Left ventricle myocardium inferior (tissue), 1 donor: Measurements from ENCODE around the gene GPR158. TPM values are rescaled to one million over a fixed set of nuclear protein-coding genes. Genes with fewer than 3 reads are reported as not detected.

ENCODE experiments used
- DNase-seq: peaks from one replicate; pipeline ENCODE4 v3.0.0-alpha.2; 2020
- H3K27ac ChIP-seq: fragments of 200-600 bp; replicated peaks from 2 replicates; pipeline ENCODE4 v1.8.0; 2021
- H3K27me3 ChIP-seq: fragments of 200-600 bp; 2 replicates; pipeline ENCODE4 v1.8.0; 2021; ENCODE audit warnings: low read depth
- H3K36me3 ChIP-seq: fragments of 200-600 bp; 2 replicates; pipeline ENCODE4 v1.8.0; 2021
- H3K4me1 ChIP-seq: fragments of 200-600 bp; 2 replicates; pipeline ENCODE4 v1.8.0; 2021
- H3K4me3 ChIP-seq: fragments of 200-600 bp; 2 replicates; pipeline ENCODE4 v1.8.0; 2021; ENCODE audit warnings: mild to moderate bottlenecking, moderate library complexity
- H3K9me3 ChIP-seq: fragments of 200-600 bp; replicated peaks from 2 replicates; pipeline ENCODE4 v1.8.0; 2021
- intact Hi-C: fragments of 100-400 bp; cut with micrococcal nuclease; formaldehyde crosslinking; loops from one replicate; pipeline ENCODE4 v1.11.0; 2022
- total RNA-seq: library from RNA; stranded (reverse); fragmentation: NEBNext Ultra II Directional; extraction: Animal tissue kit (Norgen Biotek cat#: 25700); gene quantifications from one replicate; pipeline ENCODE4 v1.2.1, GENCODE V29; 2021
- TF ChIP-seq, protein P1 (sequence below): fragments of 200-600 bp; IDR thresholded peaks from 2 replicates; pipeline ENCODE4 v1.8.0; 2021; ENCODE audit warnings: antibody characterized with exemption, mild to moderate bottlenecking, borderline replicate concordance
- donor health status: DM: no; HTN: yes; CAD: no; lungs with severe emphysema.

Gene GPR158
- total RNA-seq, 1 donor from 2014 or later, result not detected

DNA sequence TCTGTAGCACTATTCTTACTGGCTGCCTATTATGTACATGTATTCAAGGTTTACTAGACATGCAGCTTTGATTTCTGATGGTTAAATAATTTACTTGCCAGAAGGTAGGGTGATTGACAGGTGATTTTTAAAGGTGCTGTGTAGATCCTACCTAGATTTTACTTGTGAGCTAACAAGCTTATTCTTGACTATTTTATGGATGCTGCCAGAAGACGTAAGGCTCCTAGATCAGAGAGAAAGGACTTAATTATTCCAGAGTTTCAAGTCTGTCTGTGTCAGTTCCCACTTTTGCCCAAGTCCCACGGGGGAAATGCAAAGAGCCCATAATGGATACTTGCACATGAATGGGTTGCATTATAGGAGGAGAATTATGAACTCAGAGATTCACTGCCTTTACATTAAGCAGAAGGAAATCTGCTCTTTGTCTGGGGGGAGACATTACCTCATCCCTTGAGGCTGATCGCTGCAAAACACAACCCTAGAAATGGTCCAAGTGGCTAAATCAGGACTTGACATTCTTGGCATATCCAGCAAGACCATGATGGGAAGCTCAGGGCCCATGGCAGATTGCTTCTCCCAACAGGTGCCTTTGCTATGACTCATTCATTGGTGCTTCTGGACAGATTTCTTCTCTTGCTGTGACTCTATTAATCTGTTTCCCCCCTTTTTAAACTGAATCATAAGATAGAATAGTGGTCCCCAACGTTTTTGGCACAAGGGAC lies 32.1 kb downstream of the GPR158 start:
- H3K27me3 ChIP-seq, result no peaks in the 10 kb centered on the region
- H3K4me3 ChIP-seq, result no peak overlapping the region
- H3K36me3 ChIP-seq, result no peaks in the 10 kb centered on the region
- H3K9me3 ChIP-seq, result peaks cover 4% of the 10 kb centered on the region
- intact Hi-C loops, result no loop called here
- TF ChIP-seq, protein P1, sequence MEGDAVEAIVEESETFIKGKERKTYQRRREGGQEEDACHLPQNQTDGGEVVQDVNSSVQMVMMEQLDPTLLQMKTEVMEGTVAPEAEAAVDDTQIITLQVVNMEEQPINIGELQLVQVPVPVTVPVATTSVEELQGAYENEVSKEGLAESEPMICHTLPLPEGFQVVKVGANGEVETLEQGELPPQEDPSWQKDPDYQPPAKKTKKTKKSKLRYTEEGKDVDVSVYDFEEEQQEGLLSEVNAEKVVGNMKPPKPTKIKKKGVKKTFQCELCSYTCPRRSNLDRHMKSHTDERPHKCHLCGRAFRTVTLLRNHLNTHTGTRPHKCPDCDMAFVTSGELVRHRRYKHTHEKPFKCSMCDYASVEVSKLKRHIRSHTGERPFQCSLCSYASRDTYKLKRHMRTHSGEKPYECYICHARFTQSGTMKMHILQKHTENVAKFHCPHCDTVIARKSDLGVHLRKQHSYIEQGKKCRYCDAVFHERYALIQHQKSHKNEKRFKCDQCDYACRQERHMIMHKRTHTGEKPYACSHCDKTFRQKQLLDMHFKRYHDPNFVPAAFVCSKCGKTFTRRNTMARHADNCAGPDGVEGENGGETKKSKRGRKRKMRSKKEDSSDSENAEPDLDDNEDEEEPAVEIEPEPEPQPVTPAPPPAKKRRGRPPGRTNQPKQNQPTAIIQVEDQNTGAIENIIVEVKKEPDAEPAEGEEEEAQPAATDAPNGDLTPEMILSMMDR, result no peak
- no peaks in the 10 kb centered on the region for H3K4me1 ChIP-seq
- no peak for DNase-seq
- no peak overlapping the region for H3K27ac ChIP-seq

DNA sequence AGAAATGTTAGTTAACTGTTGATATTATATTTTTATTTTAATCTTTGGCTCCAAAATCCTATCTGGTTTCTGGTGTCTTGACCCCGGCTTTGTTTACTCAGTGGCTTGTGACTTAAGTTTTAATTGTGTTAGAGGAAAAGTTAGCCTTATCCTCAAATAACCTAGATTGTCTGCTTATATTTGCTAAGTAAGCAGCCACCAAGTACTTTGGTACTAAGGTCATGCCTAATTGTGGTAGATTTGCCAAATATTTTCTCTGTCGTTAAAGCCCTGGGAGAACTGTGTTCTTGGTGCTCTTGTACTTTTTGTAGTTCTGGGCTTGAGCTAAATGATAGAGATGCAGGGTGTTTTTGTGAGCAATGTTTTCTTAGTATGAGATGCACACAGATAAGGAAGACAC lies 34.8 kb downstream of the GPR158 start:
- no peaks in the 10 kb centered on the region for H3K4me1 ChIP-seq
- DNase-seq, result no peak
- H3K27ac ChIP-seq, result no peak overlapping the region
- TF ChIP-seq, protein P1, result no peak
- H3K4me3 ChIP-seq, result no peak overlapping the region
- H3K9me3 ChIP-seq, result no peaks in the 10 kb centered on the region
- intact Hi-C loops, result no loop called here
- H3K27me3 ChIP-seq, result no peaks in the 10 kb centered on the region
- no peaks in the 10 kb centered on the region for H3K36me3 ChIP-seq

DNA sequence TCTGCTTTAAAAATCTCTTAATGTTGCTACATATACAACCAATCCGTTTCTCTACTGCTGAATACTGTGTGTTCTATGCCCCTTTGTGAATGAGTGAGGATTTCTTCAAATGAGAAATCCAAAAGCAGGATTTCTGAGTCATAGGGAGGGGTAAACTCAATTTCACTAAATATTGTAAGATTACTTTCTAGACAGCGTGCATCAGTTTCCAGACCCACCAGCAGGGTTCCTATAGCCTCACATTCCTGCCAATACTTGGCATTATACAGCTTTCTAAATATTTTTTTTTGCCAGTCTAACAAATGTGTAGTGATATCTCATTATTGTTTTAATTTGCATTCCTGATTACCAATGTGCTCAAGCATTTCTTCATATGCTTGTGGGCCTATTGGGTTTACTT lies 35.5 kb downstream of the GPR158 start:
- Histone ChIP-seq H3K27ac (no peak overlapping the region), H3K36me3 (no peaks in the 10 kb centered on the region), H3K27me3 (no peaks in the 10 kb centered on the region), H3K4me3 (no peak overlapping the region), H3K4me1 (no peaks in the 10 kb centered on the region), H3K9me3 (no peaks in the 10 kb centered on the region)
- no peak for DNase-seq
- TF ChIP-seq, protein P1, result no peak
- intact Hi-C loops, result no loop called here

DNA sequence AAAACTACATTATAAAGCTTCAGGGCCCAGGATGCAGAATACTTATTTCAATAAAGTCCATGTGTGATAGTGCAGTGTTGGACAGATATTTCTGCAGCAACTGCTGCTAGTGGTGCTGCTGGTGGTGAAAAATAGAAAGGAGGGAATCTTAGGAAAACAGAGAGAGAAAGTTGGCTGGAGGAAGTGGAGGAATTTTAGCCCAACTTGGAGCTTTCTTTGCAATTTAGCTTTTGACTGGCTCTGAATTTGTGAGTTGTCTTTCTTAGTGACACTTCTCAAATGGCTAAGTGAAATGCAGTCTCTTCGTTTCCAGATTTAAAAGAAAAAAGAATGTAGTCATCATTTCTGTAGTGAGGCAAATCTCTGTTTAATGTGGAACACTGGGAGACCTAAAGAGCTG lies 45.4 kb downstream of the GPR158 start:
- no peaks in the 10 kb centered on the region for H3K4me1 ChIP-seq
- intact Hi-C loops, result no loop called here
- no peak overlapping the region for H3K27ac ChIP-seq
- TF ChIP-seq, protein P1, result no peak
- DNase-seq, result no peak
- no peaks in the 10 kb centered on the region for H3K36me3 ChIP-seq
- peaks cover 6% of the 10 kb centered on the region for H3K27me3 ChIP-seq
- H3K4me3 ChIP-seq, result no peak overlapping the region
- H3K9me3 ChIP-seq, result no peaks in the 10 kb centered on the region

DNA sequence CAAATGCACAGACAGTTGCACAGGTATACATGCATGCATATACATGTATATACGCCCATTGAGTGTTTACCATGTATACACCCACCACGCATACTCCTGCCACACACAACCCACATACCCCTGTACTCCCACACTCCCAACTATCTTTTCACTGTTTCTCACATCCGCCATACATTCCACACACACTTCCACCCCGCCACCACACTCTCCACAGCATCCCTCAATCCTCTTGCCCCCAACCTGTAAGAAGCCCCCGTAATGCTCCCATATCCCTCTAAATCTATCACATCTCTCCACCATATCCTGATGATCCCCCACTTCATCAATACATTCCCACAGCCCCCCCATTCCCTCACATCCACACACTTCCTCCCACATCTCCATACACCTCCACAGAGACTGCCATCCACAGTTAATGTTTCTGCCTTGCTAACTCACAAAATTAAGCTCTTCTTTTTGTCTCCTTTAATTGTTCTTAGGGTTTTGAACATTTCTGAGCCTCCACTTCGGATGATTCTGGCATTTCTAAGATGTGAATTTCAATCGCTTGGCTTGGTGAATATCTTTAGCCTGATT lies 47.4 kb downstream of the GPR158 start:
- intact Hi-C loops, result no loop called here
- TF ChIP-seq, protein P1, result no peak
- H3K36me3 ChIP-seq, result no peaks in the 10 kb centered on the region
- peaks cover 6% of the 10 kb centered on the region for H3K27me3 ChIP-seq
- H3K4me3 ChIP-seq, result no peak overlapping the region
- DNase-seq, result no peak
- no peaks in the 10 kb centered on the region for H3K9me3 ChIP-seq
- no peak overlapping the region for H3K27ac ChIP-seq
- H3K4me1 ChIP-seq, result no peaks in the 10 kb centered on the region
